EH (cell line): ENCODE measurements around the gene LDLRAD4.
A peak's percentile ranks its signal among the peaks of the same experiment; 100 is the strongest.

Source experiments
- DNase-seq: peaks from one replicate; pipeline ENCODE4 v3.0.0-alpha.2; 2015; ENCODE audit warnings: low read depth

Gene LDLRAD4

GRCh38 chr18:13218368-13218991 is at the start of gene LDLRAD4:
Gene LDLRAD4 (plus strand): TSS chr18:13218760.
- DNase-seq, result no peak

- no peak for DNase-seq
These were observed 44.9 kb upstream of the LDLRAD4 start for GRCh38 chr18:13173578-13174145.

DNA sequence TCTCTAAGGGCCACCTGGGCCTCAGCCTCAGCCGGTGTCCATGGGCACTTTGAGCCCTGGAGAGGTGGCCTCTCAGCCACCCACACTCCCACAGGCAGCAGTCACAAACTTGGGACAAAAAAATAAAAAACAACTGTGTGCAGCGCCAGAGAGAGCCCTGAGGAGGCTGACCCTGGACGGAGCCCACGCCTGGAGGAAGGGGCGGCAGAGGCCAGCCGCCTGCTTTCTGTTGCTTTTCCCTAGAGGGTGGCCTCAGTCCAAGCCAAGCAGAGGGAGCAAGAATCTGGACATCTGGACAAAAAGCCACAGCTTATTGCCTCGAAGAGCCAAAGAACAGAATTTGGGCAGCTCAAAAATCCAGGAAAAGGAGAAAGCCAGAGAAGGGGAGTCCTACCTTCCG is 43.3 kb upstream of the LDLRAD4 start:
- DNase-seq, result no peak

- DNase-seq, result no peak
These were observed 42.8 kb upstream of the LDLRAD4 start for GRCh38 chr18:13175754-13176210.

DNA sequence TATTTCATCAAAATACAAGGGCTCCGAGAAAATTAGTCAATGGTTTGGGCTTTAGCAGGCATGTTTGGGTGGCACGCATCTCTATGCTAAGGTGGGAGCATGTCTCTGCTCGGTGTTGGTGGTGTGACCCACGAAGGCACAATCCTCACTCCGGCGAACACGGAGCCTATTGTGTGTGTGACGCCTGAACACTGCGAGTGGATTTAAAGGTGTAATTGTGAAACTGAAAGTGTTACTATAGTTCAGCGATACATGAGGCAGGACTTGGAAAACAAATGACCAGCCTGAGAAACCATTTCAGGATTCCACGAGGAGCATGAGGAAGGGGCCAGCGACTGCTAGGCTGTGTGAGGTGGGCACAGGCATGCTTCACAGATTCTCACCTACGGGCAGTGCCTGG is 41.7 kb upstream of the LDLRAD4 start:
- no peak for DNase-seq

DNA sequence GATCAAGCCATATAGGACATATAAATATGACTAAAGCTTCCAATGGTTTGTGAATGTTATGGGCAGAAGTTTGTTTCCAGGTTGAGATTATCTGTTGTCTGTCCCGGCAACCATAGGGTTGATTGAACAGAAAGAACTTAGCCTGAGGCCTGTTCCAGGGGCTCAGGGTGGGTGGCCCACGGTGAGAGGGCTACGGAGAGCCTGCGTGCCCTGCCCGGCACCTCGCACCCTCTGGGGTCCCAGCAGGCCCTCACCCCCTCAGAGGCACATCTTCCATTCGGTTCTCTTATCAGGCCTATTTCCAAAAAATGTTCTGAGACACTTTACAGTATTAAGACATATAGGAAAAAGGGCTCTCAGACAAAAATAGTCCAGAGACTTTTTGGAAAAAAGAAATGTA is 40.4 kb upstream of the LDLRAD4 start:
- no peak for DNase-seq

- DNase-seq, result peak; percentile 45
These were observed 39.6 kb upstream of the LDLRAD4 start for GRCh38 chr18:13178976-13179375.

GRCh38 chr18:13179566-13180113 is 38.9 kb upstream of the LDLRAD4 start:
- DNase-seq, result no peak

DNA sequence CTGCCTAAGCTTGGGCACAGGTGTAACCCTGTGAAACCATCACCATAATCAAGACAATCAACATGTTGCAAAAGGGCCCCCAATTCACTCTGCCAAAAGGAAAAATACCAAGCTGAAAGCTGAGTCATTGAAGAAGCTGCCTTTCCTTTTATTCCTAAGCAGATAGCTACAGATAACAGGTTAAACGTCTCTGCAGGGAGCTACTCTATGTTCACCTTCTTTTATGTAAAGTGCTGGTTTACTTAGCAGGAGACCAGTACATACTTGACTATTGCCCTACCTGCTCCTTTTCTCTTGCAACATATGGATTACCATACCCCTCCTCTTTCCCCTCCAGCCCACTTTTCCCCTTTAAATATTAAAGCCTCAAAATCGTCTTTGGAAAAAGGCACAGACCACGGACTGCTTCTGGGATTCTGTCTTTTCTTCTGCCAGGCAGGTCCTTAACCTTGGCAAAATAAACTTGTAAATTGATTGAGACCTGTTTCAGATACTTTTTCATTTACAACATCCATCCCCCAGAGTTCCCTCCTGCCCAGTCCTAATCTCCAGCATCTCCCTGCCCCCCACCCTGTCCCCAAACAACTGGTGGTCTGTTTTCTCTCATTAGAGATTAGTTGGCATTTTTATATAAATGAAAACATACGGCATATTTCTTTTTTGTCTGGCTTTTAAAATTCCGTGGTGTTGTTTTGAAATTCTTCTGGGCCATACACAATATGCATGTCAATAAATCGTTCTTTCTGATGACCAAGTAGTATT is 37.8 kb upstream of the LDLRAD4 start:
- DNase-seq, result no peak

- no peak for DNase-seq
These were observed 36.8 kb upstream of the LDLRAD4 start for GRCh38 chr18:13181765-13182164.

DNA sequence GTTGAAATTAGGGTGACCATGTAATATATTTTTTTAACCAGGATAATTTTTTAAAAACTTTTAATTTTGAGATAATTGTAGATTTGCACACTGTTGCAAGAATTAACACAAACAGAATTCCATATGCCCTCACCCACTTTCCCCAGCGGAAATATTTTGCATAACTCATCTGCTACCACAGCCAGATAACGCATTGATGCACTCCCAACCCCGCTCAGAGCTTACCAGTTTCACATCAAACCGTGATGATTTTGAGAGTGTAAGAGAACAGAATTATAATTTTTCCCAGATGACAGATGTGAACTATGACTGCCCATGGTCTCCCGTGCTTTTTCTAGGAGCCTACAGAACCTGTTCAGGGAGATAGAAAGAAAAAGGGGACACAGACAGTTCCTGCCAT is 35.2 kb upstream of the LDLRAD4 start:
- DNase-seq, result no peak

DNA sequence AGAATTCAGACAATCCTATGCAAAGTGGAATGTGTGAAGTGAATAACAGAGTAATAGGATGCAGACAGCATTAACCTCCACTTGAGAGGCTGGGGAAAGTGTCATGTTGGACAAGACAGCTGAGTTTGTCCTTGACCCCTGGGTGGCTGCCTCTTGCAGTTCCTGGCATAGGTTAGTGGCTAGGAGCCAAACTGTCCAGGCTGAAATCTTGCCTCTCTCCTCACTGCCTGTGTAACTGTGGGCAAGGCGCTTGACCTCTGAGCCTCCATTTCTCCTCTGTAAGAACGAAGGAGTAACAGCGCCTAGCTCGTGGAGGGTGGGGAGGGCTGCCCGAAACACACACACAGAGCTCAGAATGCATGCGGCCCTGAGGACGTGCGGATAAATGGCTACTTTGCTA is 34.8 kb upstream of the LDLRAD4 start:
- no peak for DNase-seq

- no peak for DNase-seq
These were observed 34.2 kb upstream of the LDLRAD4 start for GRCh38 chr18:13184396-13184795.

DNA sequence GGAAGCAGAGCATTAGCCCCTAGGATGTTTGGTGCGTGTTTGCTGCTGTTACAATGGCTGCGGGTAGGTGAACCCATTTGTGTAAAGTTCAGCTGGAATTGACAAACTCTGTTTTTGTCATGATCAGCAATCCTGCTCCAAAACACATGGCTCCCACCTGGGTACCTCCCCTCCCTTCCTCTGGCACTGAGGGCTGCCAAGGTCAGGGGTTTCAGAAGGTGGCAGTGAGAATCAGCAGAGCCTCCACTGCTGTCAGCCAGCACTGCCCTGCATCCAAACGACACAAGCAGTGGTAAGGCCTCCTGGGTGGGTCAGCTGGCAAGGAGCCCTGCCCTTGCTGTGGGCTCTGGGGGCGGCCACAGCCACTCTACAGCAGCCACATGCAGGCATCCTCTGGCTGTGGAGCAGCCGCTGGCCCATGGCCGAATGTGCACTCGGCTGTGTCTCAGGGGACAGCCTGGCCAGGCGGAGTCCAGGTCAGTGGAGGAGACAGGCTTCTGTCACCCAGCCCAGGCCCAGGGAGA is 32.8 kb upstream of the LDLRAD4 start:
- no peak for DNase-seq

DNA sequence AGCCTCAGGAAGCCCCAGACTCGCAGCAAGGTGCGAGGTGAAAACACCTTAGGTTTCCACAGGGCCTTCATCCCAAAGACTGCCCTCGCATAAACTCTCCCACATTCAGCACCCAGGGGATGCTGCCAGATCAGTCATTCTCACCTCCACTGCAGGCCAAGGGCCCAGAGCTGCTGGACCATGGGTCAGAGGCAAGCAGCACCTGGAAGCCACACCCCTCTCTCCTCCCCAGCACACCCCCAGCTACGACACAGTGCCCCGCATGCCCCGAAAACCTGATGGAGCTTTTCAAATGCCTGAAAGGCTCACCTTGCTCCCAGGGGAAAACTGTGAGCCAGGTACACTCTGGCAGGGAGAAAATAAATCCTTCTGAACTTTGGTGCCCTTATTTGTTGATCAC is 31.9 kb upstream of the LDLRAD4 start:
- no peak for DNase-seq

DNA sequence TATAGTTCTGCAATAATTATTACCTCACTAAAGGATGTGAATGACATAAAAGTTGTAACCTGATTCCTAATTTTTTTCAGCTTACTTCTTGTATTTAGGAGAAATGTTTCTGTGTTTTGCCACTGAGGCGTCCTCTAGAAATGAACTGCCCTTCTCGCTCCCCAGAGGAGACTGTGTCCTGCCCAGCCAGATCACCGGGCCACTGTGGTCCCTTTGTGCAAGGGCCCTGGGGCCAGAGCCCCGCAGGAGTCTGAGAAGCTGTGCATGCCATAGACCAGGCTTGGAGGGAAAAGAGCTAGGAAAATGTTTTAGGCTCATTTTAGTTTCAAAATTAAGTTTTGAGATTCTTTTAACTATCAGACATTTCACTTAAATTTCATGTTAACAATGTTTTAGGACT is 31.1 kb upstream of the LDLRAD4 start:
- no peak for DNase-seq

- DNase-seq, result no peak
These were observed 27.5 kb upstream of the LDLRAD4 start for GRCh38 chr18:13191031-13191430.

GRCh38 chr18:13191779-13192178 is 26.8 kb upstream of the LDLRAD4 start:
- no peak for DNase-seq

- DNase-seq, result no peak
These were observed 25.6 kb upstream of the LDLRAD4 start for GRCh38 chr18:13192970-13193369.

DNA sequence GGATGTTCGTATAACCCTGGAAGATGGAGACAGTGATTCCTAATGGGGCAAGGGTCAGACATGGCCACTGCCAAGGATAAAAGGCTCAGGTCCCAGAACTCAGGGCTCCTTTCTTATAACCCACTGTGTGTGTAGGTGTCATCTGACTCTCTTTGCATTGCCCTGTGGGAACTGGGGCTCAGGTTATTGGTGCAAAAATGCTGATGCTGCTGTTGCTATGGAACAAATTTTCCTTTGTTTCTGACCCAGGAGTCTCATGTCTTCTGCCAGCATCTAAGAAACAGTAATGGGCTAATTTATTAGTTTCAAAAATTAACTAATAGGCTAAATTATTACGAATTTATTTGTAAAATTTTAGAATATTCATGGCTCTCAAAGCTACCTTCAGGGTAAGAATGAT is 24.3 kb upstream of the LDLRAD4 start:
- no peak for DNase-seq

GRCh38 chr18:13198701-13199100 is 19.9 kb upstream of the LDLRAD4 start:
- DNase-seq, result no peak

DNA sequence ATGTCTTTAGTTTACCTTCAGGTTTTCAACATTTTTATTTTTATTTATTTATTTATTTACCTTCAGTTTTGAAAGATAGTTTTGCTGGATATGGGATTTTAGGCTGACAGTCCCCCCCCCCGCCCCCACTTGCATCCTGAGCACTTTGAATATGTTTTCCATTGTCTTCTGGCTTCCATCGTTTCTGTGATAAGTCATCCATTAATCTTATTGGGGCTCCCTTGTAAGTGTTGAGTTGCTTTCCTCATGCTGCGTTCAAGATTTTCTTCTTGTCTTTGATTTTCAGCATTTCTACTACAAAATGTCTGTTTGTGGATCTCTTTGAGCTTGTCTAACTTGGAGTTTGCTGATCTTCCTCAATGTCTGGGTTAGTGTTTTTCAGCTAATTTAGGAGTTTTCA is 19.4 kb upstream of the LDLRAD4 start:
- no peak for DNase-seq

DNA sequence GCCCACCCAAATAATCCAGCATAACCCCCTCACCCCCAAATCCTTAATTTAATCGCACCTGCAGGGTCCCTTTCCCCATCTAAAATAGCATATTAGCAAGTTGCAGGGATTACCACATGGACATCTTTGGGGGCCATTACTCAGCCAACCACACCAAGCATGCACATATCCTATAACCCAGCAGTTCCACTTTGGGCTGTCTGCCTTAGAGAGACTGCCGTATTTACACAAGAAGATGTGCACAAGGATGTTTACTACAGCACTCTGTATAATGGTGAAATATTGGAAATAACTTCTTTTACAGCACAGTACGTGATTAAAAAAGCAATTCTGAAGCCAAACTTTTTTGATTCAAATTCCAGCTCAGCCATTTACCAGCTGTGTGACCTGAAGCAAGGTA is 17.3 kb upstream of the LDLRAD4 start:
- DNase-seq, result no peak
